ENCODE results near the gene MPHOSPH9. TPM values are rescaled to one million over a fixed set of nuclear protein-coding genes. Genes with fewer than 3 reads are reported as not detected.

MPHOSPH9 gene
- total and polyA plus RNA-seq, 4 donors, result 4.9 to 51.0 (median 32.7) TPM

DNA sequence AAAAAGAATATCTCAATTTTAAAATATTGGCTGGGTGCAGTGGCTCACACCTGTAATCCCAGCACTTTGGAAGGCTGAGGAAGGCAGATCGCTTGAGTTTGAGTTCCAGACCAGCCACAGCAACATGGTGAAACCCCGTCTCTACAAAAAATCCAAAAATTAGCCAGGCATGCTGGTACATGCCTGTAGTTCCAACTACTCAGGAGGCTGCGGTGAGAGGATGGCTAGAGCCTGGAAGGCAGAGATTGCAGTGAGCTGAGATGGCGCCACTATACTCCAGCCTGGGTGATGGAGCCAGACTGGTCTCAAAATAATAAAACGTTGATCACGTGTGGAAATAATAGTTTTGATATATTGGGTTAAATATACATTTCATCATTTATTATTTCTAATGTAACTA is 6.0 kb upstream of the MPHOSPH9 start:
- Histone ChIP-seq H3K27me3 (ENCODE audit: control insufficient read depth in 4 of 4, insufficient read depth in 4 of 4, low read length in 3 of 4) (no peaks in the 10 kb centered on the region), H3K9ac (ENCODE audit: low read depth in 1 of 2, low read length in 2 of 2) (no peak overlapping the region), H3K27ac (ENCODE audit: low read depth in 1 of 2, low read length in 2 of 2) (no peak overlapping the region), H3K4me3 (ENCODE audit: low read depth in 1 of 3, low read length in 3 of 3) (no peak overlapping the region), H3K9me3 (ENCODE audit: control insufficient read depth in 4 of 4, low read length in 3 of 4) (no peaks in the 10 kb centered on the region), H3K36me3 (ENCODE audit: control insufficient read depth in 4 of 4, insufficient read depth in 3 of 4, low read depth in 1 of 4, low read length in 3 of 4) (peaks cover 0 to 4% (median 0%) of the 10 kb centered on the region in 4 donors), H3K4me1 (ENCODE audit: control insufficient read depth in 4 of 4, insufficient read depth in 4 of 4, low read length in 3 of 4) (peaks cover 3 to 16% (median 13%) of the 10 kb centered on the region in 4 donors)
- 93% methylated on average over 6 of the region's 6 CpGs for WGBS
- TF ChIP-seq YY1 (IDR thresholded peaks at IDR 0.05) (no peak), TAF1 (conservative IDR thresholded peaks at IDR 0.05) (no peak), FOXA1 (IDR thresholded peaks at IDR 0.05) (no peak), GABPA (IDR thresholded peaks at IDR 0.05 in 1 of 2, conservative IDR thresholded peaks at IDR 0.05 in 1 of 2) (no peak), FOXA2 (IDR thresholded peaks at IDR 0.05) (no peak), HNF4G (IDR thresholded peaks at IDR 0.05) (no peak), SP1 (IDR thresholded peaks at IDR 0.05) (no peak)
- no peak for DNase-seq (ENCODE audit: low spot score)

DNA sequence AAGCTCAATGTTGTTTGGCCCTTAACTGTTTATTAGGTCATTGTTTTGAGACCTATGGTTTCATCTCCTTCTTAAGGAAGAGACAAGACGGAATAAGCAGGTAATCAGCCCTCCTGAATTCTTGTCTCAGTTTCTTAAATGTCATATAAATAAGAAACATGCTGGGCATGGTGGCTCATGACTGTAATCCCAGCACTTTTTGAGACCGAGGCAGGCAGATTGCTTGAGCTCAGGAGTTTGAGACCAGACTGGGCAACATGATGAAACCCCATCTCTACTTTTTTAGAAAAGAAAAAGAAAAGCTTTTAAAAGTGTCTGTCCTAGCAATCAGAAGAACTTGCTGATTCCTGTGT is 5.4 kb upstream of the MPHOSPH9 start:
- no peak overlapping the region for H3K9ac ChIP-seq (ENCODE audit: low read depth in 1 of 2, low read length in 2 of 2)
- H3K4me3 ChIP-seq (ENCODE audit: low read depth in 1 of 3, low read length in 3 of 3), result no peak overlapping the region
- peaks cover 3 to 20% (median 16%) of the 10 kb centered on the region in 4 donors for H3K4me1 ChIP-seq (ENCODE audit: control insufficient read depth in 4 of 4, insufficient read depth in 4 of 4, low read length in 3 of 4)
- no peak for TF ChIP-seq FOXA1 (IDR thresholded peaks at IDR 0.05)
- no peak for TF ChIP-seq NR2F2 (IDR thresholded peaks at IDR 0.05)
- no peak for TF ChIP-seq GABPA (IDR thresholded peaks at IDR 0.05 in 1 of 2, conservative IDR thresholded peaks at IDR 0.05 in 1 of 2)
- TF ChIP-seq TAF1 (conservative IDR thresholded peaks at IDR 0.05), result no peak
- TF ChIP-seq SP1 (IDR thresholded peaks at IDR 0.05), result no peak
- TF ChIP-seq RXRA (IDR thresholded peaks at IDR 0.05), result no peak
- no peak for TF ChIP-seq RAD21 (IDR thresholded peaks at IDR 0.05)
- TF ChIP-seq, protein P1, sequence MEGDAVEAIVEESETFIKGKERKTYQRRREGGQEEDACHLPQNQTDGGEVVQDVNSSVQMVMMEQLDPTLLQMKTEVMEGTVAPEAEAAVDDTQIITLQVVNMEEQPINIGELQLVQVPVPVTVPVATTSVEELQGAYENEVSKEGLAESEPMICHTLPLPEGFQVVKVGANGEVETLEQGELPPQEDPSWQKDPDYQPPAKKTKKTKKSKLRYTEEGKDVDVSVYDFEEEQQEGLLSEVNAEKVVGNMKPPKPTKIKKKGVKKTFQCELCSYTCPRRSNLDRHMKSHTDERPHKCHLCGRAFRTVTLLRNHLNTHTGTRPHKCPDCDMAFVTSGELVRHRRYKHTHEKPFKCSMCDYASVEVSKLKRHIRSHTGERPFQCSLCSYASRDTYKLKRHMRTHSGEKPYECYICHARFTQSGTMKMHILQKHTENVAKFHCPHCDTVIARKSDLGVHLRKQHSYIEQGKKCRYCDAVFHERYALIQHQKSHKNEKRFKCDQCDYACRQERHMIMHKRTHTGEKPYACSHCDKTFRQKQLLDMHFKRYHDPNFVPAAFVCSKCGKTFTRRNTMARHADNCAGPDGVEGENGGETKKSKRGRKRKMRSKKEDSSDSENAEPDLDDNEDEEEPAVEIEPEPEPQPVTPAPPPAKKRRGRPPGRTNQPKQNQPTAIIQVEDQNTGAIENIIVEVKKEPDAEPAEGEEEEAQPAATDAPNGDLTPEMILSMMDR (IDR thresholded peaks at IDR 0.05; ENCODE audit: low read depth, low read length, missing input control), result no peak
- TF ChIP-seq, protein P2, sequence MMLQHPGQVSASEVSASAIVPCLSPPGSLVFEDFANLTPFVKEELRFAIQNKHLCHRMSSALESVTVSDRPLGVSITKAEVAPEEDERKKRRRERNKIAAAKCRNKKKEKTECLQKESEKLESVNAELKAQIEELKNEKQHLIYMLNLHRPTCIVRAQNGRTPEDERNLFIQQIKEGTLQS (IDR thresholded peaks at IDR 0.05), result no peak
- TF ChIP-seq EGR1 (IDR thresholded peaks at IDR 0.05; ENCODE audit: low read depth in 2 of 2), result no peak
- no peaks in the 10 kb centered on the region for H3K9me3 ChIP-seq (ENCODE audit: control insufficient read depth in 4 of 4, low read length in 3 of 4)
- H3K27ac ChIP-seq (ENCODE audit: low read depth in 1 of 2, low read length in 2 of 2), result no peak overlapping the region
- H3K36me3 ChIP-seq (ENCODE audit: control insufficient read depth in 4 of 4, insufficient read depth in 3 of 4, low read depth in 1 of 4, low read length in 3 of 4), result peaks cover 0 to 3% (median 0%) of the 10 kb centered on the region in 4 donors
- H3K27me3 ChIP-seq (ENCODE audit: control insufficient read depth in 4 of 4, insufficient read depth in 4 of 4, low read length in 3 of 4), result no peaks in the 10 kb centered on the region
- DNase-seq (ENCODE audit: low spot score), result no peak
- 68% methylated on average over 2 of the region's 2 CpGs for WGBS

DNA sequence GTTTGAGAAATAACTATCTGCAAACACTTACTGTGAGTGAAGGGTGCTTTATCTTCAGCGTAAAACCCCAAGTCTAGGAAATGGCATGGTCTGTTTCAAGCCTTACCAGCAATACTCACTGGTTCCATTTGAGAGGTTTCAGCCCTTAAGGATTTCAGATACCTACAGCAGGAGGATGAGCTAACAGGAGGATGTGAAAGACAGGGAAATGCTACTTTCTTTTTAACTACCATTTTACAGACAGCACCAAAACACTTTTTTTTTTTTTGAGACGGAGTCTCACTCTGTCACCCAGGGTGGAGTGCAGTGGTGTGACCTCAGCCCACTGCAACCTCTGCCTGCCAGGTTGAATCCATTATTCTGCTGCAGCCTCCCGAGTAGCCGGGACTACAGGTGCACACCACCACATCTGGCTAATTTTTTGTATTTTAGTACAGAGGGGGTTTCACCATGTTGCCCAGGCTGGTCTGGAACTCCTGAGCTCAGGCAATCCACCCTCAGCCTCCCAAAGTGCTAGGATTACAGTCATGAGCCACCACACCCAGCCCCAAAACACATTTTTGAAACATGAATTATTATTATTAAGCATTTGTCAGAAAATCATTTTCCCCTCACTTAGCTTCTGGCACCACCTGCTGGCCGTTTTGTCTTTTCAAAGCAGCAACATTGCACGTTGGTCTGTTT is 4.8 kb upstream of the MPHOSPH9 start:
- no peaks in the 10 kb centered on the region for H3K9me3 ChIP-seq (ENCODE audit: control insufficient read depth in 4 of 4, low read length in 3 of 4)
- H3K27me3 ChIP-seq (ENCODE audit: control insufficient read depth in 4 of 4, insufficient read depth in 4 of 4, low read length in 3 of 4), result no peaks in the 10 kb centered on the region
- no peak overlapping the region for H3K9ac ChIP-seq (ENCODE audit: low read depth in 1 of 2, low read length in 2 of 2)
- no peak for TF ChIP-seq SP1 (IDR thresholded peaks at IDR 0.05)
- TF ChIP-seq TAF1 (conservative IDR thresholded peaks at IDR 0.05), result no peak
- TF ChIP-seq FOXA1 (IDR thresholded peaks at IDR 0.05), result no peak
- peak; percentile 90 to 91 for TF ChIP-seq RAD21 (IDR thresholded peaks at IDR 0.05)
- TF ChIP-seq HNF4G (IDR thresholded peaks at IDR 0.05), result no peak
- TF ChIP-seq, protein P3, sequence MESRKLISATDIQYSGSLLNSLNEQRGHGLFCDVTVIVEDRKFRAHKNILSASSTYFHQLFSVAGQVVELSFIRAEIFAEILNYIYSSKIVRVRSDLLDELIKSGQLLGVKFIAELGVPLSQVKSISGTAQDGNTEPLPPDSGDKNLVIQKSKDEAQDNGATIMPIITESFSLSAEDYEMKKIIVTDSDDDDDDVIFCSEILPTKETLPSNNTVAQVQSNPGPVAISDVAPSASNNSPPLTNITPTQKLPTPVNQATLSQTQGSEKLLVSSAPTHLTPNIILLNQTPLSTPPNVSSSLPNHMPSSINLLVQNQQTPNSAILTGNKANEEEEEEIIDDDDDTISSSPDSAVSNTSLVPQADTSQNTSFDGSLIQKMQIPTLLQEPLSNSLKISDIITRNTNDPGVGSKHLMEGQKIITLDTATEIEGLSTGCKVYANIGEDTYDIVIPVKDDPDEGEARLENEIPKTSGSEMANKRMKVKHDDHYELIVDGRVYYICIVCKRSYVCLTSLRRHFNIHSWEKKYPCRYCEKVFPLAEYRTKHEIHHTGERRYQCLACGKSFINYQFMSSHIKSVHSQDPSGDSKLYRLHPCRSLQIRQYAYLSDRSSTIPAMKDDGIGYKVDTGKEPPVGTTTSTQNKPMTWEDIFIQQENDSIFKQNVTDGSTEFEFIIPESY (IDR thresholded peaks at IDR 0.05), result no peak
- no peak for TF ChIP-seq HNF4A (conservative IDR thresholded peaks at IDR 0.05)
- TF ChIP-seq, protein P1 (IDR thresholded peaks at IDR 0.05; ENCODE audit: low read depth, low read length, missing input control), result peak; percentile 73
- TF ChIP-seq, protein P2 (IDR thresholded peaks at IDR 0.05), result no peak
- TF ChIP-seq, protein P4, sequence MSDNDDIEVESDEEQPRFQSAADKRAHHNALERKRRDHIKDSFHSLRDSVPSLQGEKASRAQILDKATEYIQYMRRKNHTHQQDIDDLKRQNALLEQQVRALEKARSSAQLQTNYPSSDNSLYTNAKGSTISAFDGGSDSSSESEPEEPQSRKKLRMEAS (IDR thresholded peaks at IDR 0.05), result no peak
- TF ChIP-seq JUND (IDR thresholded peaks at IDR 0.05), result no peak
- TF ChIP-seq EGR1 (IDR thresholded peaks at IDR 0.05; ENCODE audit: low read depth in 2 of 2), result no peak
- no peak for TF ChIP-seq NR2F2 (IDR thresholded peaks at IDR 0.05)
- peaks cover 0 to 3% (median 0%) of the 10 kb centered on the region in 4 donors for H3K36me3 ChIP-seq (ENCODE audit: control insufficient read depth in 4 of 4, insufficient read depth in 3 of 4, low read depth in 1 of 4, low read length in 3 of 4)
- peak; percentile 71 for DNase-seq (ENCODE audit: low spot score)
- H3K4me3 ChIP-seq (ENCODE audit: low read depth in 1 of 3, low read length in 3 of 3), result no peak overlapping the region
- no peak overlapping the region for H3K27ac ChIP-seq (ENCODE audit: low read depth in 1 of 2, low read length in 2 of 2)
- peaks cover 3 to 20% (median 16%) of the 10 kb centered on the region in 4 donors for H3K4me1 ChIP-seq (ENCODE audit: control insufficient read depth in 4 of 4, insufficient read depth in 4 of 4, low read length in 3 of 4)
- WGBS, result 58% methylated on average over 6 of the region's 6 CpGs

All from liver (tissue), 9 donors.